Adrenal gland (tissue), 12 donors: ENCODE measurements around the gene GLCCI1. TPM values are rescaled to one million over a fixed set of nuclear protein-coding genes. Genes with fewer than 3 reads are reported as not detected.

Experiments
- DNase-seq, 7 donors: peaks; one replicate each; pipeline ENCODE4 v3.0.0-alpha.2; 2019 to 2020
- H3K27ac ChIP-seq, 5 donors: fragments of 200-600 bp; sonication (generic) in 4 of 5; 1 replicate in 3 of 5; 2 replicates in 2 of 5; pipeline versions ENCODE4 v1.5.1 to v1.8.0; 2016 to 2020; ENCODE audit warnings: mild to moderate bottlenecking in 1 of 5
- H3K27me3 ChIP-seq: fragments of 200-600 bp; 2 replicates; pipeline ENCODE4 v1.8.0; 2021
- H3K36me3 ChIP-seq, 2 donors: fragments of 200-600 bp; replicated peaks in 1 of 2; 1 replicate in 1 of 2; 2 replicates in 1 of 2; pipeline versions ENCODE4 v1.5.1 to v1.8.0; 2018 to 2022
- H3K4me1 ChIP-seq, 2 donors: fragments of 200-600 bp; replicated peaks in 1 of 2; 1 replicate in 1 of 2; 2 replicates in 1 of 2; pipeline versions ENCODE4 v1.5.1 to v1.8.0; 2018 to 2021
- H3K4me3 ChIP-seq, 4 donors: fragments of 200-600 bp; sonication (generic) in 3 of 4; one replicate each; pipeline ENCODE4 v1.5.1; 2016 to 2018
- H3K9me3 ChIP-seq, 3 donors: fragments of 200-600 bp; sonication (generic) in 1 of 3; replicated peaks in 1 of 3; 1 replicate in 2 of 3; 2 replicates in 1 of 3; pipeline versions ENCODE4 v1.5.1 to v1.8.0; 2016 to 2021
- CTCF ChIP-seq, 6 experiments: fragments of 450-650 bp in 4 of 6; fragments of 200-600 bp in 2 of 6; sonication (generic) in 1 of 6; IDR thresholded peaks; 1 replicate in 5 of 6; 2 replicates in 1 of 6; pipeline versions ENCODE4 v1.5.1 to v1.8.0; 2016 to 2021; ENCODE audit warnings: antibody characterized with exemption in 6 of 6, mild to moderate bottlenecking in 2 of 6, moderate library complexity in 1 of 6
- POLR2A ChIP-seq, 2 donors: fragments of 450-650 bp; IDR thresholded peaks; one replicate each; pipeline ENCODE4 v1.6.1; 2017; ENCODE audit warnings: antibody characterized with exemption in 2 of 2, mild to moderate bottlenecking in 2 of 2, moderate library complexity in 1 of 2
- WGBS, 4 donors: extraction: QIAGEN DNeasy Blood & Tissue Kit in 2 of 4; methylation state at CpG; one replicate each; pipeline versions ENCODE4 v1.1.5 to v1.1.7; 2013 to 2017; 5-methylcytosine and 5-hydroxymethylcytosine counted together
- intact Hi-C, 2 donors: fragments of 100-400 bp; cut with DNase I; formaldehyde crosslinking; loops; one replicate each; pipeline versions ENCODE4 v1.14.1 to v1.15.0; 2022 to 2023
- polyA plus RNA-seq, 3 donors: library from polyadenylated mRNA; stranded (reverse); fragments of 200-250 nt in 2 of 3; fragments of 350-450 nt in 1 of 3; fragmentation: Illumina TruSeq in 1 of 3; extraction: RNeasy Lipid Tissue Mini Kit (QIAGEN cat#74804) in 1 of 3; gene quantifications; one replicate each; pipeline ENCODE4 v1.2.3, GENCODE V29; 2013 to 2014
- total RNA-seq, 9 donors: library from RNA; depleted of rRNA in 4 of 9; stranded (reverse); fragments of >200 nt in 4 of 9; fragments of 120-200 nt in 1 of 9; fragmentation: NEBNext Ultra II Directional in 1 of 9; extraction: Animal tissue kit (Norgen Biotek cat#: 25700) in 1 of 9; gene quantifications; one replicate each; pipeline versions ENCODE4 v1.1.0 to v1.2.4, GENCODE V29; 2013 to 2023
- donor health status: healthy with polysubstance abuse.
- donor health status: Bipolar disorder and iron deficiency.
- donor health status: DM: yes; HTN: yes; CAD: no.
- donor health status: DM: no; HTN: no; CAD: no.
- donor health status: DM: no; HTN: no; CAD: no.
- donor health status: DM: yes; HTN: yes; CAD: no.

The GLCCI1 gene
- total and polyA plus RNA-seq, 12 donors, result 2.4 to 23.6 (median 8.2) TPM

- H3K4me1 ChIP-seq, result peaks cover 0 to 17% of the 10 kb centered on the region in 2 donors
- H3K9me3 ChIP-seq, result no peaks in the 10 kb centered on the region
- no peak overlapping the region for H3K4me3 ChIP-seq
- intact Hi-C loops, result no loop called here
- TF ChIP-seq POLR2A (IDR thresholded peaks at IDR 0.05), result no peak
- no peak for TF ChIP-seq CTCF (IDR thresholded peaks at IDR 0.05)
- DNase-seq, result no peak
- H3K27me3 ChIP-seq, result no peaks in the 10 kb centered on the region
- WGBS, 4 donors, result 47 to 65% (median 56%) methylated on average over 3 of the region's 3 CpGs
- H3K36me3 ChIP-seq, result no peaks in the 10 kb centered on the region
- H3K27ac ChIP-seq, result no peak overlapping the region
Measured at GRCh38 chr7:7966141-7966734, 2.4 kb upstream of the GLCCI1 start.

DNA sequence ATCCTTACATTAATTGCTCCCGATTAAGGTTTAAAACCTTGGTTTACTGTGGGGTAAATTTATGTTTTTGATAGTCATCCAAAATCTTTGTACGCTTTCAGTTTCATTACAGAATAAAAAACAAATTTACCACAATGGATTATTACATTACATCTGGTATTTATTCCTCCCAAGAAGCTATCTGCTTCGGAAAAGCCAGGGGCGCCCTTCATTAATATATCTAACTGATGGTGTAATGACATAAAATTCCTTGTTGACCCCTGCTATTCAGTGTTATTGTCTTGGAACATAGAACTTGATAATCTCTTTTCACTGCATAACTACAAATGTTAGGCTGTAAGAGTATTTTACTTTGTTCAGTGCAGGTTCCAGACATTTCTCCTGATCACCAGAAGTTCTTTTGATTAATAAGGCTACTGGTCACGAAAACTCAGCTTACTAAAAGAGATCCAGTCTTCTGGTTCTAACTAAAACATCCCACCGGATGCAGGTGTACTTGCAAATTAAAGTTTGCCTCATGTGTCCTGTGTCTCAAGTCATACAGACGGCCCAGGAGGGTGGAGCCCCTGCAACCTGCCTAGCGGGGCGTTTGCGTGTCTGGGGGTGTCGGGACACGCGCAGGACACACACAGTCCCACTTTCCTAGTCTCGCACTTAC is 581 bp upstream of the GLCCI1 start:
- intact Hi-C loops, result no loop called here
- Histone ChIP-seq H3K27ac (peak overlapping the region in 4 of 5 donors; percentile 33 to 96 (median 92)), H3K4me1 (peaks cover 3 to 30% of the 10 kb centered on the region in 2 donors), H3K36me3 (no peaks in the 10 kb centered on the region), H3K9me3 (no peaks in the 10 kb centered on the region), H3K4me3 (peak overlapping the region; percentile 43 to 98 (median 84)), H3K27me3 (no peaks in the 10 kb centered on the region)
- DNase-seq, result no peak
- 2 to 5% (median 3%) methylated on average over 6 to 14 of the region's 14 CpGs for WGBS, 4 donors
- TF ChIP-seq CTCF (IDR thresholded peaks at IDR 0.05), result peak in 1 of 6 experiments; percentile 7
- no peak for TF ChIP-seq POLR2A (IDR thresholded peaks at IDR 0.05)

- H3K9me3 ChIP-seq, result no peaks in the 10 kb centered on the region
- no peaks in the 10 kb centered on the region for H3K36me3 ChIP-seq
- H3K4me3 ChIP-seq, result peak overlapping the region; percentile 62 to 98 (median 84)
- H3K27me3 ChIP-seq, result no peaks in the 10 kb centered on the region
- peak in 1 of 2 donors; percentile 9 for TF ChIP-seq POLR2A (IDR thresholded peaks at IDR 0.05)
- TF ChIP-seq CTCF (IDR thresholded peaks at IDR 0.05), result peak in 2 of 6 experiments; percentile 6 to 7
- intact Hi-C loops, result no loop called here
- H3K27ac ChIP-seq, result peak overlapping the region in 4 of 5 donors; percentile 91 to 96 (median 94)
- 0 to 2% (median 0%) methylated on average over 20 to 98 of the region's 98 CpGs for WGBS, 4 donors
- H3K4me1 ChIP-seq, result peaks cover 3 to 30% of the 10 kb centered on the region in 2 donors
- DNase-seq, result peak; percentile 21 to 66 (median 33)
Measured at GRCh38 chr7:7969306-7970236, 975 bp downstream of the GLCCI1 start.

DNA sequence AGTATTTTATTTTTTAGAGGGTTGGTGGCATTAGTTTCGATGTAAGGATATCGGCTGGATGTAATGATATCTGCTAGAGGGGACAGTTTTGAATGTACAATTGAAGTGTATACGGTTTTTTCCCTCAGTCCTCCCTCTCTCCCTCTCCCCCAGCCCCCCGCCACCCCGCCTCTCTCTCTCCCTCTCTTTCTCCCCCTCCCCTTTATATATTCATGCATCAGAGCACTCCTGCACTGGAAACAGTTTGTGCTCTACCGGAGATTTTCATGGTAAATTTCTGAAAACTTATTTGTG is 1.6 kb downstream of the GLCCI1 start:
- H3K4me1 ChIP-seq, result peaks cover 3 to 30% of the 10 kb centered on the region in 2 donors
- intact Hi-C loops, result no loop called here
- 0 to 3% (median 1%) methylated on average over 6 of the region's 6 CpGs for WGBS, 4 donors
- no peaks in the 10 kb centered on the region for H3K36me3 ChIP-seq
- TF ChIP-seq POLR2A (IDR thresholded peaks at IDR 0.05) (no peak), CTCF (IDR thresholded peaks at IDR 0.05) (no peak)
- DNase-seq, result no peak
- H3K27ac ChIP-seq, result peak overlapping the region in 2 of 5 donors; percentile 67 to 92
- H3K9me3 ChIP-seq, result no peaks in the 10 kb centered on the region
- H3K4me3 ChIP-seq, result peak overlapping the region in 3 of 4 donors; percentile 4 to 91 (median 32)
- H3K27me3 ChIP-seq, result no peaks in the 10 kb centered on the region
